HEK293T (cell line): Measurements from ENCODE around the gene SCG2.

ENCODE experiments used
- CTBP1 ChIP-seq: fragments of 450-650 bp; IDR thresholded peaks from 2 replicates; pipeline ENCODE4 v1.6.1; 2016; ENCODE audit warnings: borderline replicate concordance
- FOXA1 ChIP-seq: fragments of 450-650 bp; IDR thresholded peaks from 2 replicates; pipeline ENCODE4 v1.6.1; 2016; ENCODE audit warnings: mild to moderate bottlenecking
- NFRKB ChIP-seq: fragments of 450-650 bp; IDR thresholded peaks from 2 replicates; pipeline ENCODE4 v1.6.1; 2016; ENCODE audit warnings: mild to moderate bottlenecking, moderate library complexity
- PKNOX1 ChIP-seq: fragments of 450-650 bp; IDR thresholded peaks from 2 replicates; pipeline ENCODE4 v1.6.1; 2016
- SP1 ChIP-seq: fragments of 450-650 bp; IDR thresholded peaks from 2 replicates; pipeline ENCODE4 v1.6.1; 2017
- SUZ12 ChIP-seq: fragments of 450-650 bp; IDR thresholded peaks from 2 replicates; pipeline ENCODE4 v1.6.1; 2016; ENCODE audit warnings: mild to moderate bottlenecking
- TARDBP ChIP-seq: fragments of 450-650 bp; IDR thresholded peaks from 2 replicates; pipeline ENCODE4 v1.6.1; 2016
- ZNF384 ChIP-seq: fragments of 450-650 bp; IDR thresholded peaks from 2 replicates; pipeline ENCODE4 v1.6.1; 2016

- TF ChIP-seq ZNF384, result no peak
- no peak for TF ChIP-seq CTBP1
- TF ChIP-seq SP1, result no peak
- no peak for TF ChIP-seq PKNOX1
- no peak for TF ChIP-seq SUZ12
- TF ChIP-seq NFRKB, result no peak
- TF ChIP-seq FOXA1, result no peak
- no peak for TF ChIP-seq TARDBP
Measured at GRCh38 chr2:223582001-223582400, 20.2 kb downstream of the SCG2 start.
